Muscle of back (tissue), 11 donors: ENCODE results near the gene NOX5. TPM values are rescaled to one million over a fixed set of nuclear protein-coding genes. Genes with fewer than 3 reads are reported as not detected.

ENCODE experiments used
- DNase-seq, 3 donors: peaks; one replicate each; pipeline versions ENCODE4 v3.0.0 to v3.0.0-alpha.2; 2013
- polyA plus RNA-seq, 10 donors: library from polyadenylated mRNA; unstranded; fragments of 120-200 nt; gene quantifications; one replicate each; pipeline ENCODE4 v1.2.1, GENCODE V29; 2013; ENCODE audit not compliant: insufficient read length in 10 of 10

NOX5 gene
- polyA plus RNA-seq, 10 donors: 0.11 to 0.52 (median 0.24) TPM

- no peak for DNase-seq
Observed at GRCh38 chr15:69099941-69100340, 85.4 kb downstream of the NOX5 start.

DNA sequence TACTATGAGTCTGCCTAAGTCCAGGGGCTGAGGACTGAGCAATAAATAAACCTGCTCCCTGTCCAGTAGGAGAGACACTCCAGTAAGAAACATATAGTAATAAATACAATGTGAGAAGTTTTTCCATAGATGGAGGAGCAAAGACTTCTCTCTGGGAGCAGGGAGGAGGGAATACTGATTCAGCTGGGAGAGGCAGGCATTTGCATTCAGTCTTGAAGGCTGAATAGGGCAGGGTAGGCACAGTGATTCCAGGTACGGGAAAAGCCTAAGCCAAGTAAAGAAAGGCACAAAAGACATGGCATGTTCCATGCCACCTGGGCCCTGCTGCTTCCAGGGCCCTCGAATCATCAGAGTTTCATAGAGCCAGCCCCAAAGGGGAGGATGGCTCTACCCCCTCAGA lies 86.3 kb downstream of the NOX5 start:
- no peak for DNase-seq

DNA sequence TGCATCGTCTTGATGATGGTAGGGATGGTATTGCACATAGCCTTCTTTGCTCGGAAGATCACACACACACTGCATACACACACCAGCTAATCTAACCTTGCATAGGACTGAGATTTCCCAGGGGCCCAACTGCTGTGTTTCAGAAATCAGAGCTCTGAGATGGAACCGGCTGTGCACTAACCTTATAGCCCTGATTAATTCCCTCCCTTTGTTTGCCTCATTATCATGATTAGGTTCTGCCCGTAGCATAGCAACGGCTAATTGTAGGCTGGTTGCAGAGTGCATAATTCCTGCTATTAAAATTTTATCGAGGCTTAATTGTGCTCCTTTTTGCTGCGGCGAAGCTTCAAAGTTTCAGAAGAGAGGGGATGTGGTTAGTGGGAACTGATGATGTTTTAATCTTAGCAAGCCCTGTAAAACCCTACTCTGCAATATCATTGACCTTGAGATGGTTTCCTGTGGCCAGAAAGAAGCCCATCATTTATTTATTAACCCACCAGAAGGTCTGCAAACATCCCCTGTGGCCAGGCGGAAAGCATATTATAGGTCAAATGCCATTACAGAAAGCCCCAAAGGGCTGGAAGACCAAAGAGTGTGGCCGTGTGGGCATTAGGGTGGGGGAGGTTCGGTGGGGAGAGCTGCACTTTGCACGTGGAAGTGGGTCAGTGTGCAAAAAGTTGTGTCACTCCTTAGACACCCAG lies 89.7 kb downstream of the NOX5 start:
- DNase-seq: no peak

DNA sequence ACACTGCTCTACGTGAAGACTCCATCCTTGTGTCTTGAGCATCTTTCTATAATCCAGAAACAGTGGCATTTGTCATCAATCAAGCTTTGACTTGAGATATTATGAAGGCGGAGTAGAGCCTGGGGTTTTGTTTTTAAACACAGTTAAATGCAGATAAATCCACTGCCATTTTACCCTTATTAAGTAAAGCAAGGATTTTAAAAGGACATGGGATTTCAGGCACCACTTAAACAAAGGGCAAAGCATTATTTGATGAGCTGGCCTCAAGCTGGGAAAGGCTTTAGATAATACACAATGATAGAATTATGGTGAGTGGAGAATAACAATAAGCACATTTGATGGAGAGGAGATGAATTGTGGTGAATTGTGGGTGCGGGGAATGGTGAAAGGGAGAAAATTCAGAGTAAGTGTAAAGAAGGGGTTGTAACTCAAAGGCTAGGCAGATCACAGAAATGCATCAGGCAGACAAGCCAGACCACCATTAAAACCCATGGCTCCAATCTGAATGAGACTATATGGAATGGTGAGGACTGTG lies 91.0 kb downstream of the NOX5 start:
- no peak for DNase-seq

DNA sequence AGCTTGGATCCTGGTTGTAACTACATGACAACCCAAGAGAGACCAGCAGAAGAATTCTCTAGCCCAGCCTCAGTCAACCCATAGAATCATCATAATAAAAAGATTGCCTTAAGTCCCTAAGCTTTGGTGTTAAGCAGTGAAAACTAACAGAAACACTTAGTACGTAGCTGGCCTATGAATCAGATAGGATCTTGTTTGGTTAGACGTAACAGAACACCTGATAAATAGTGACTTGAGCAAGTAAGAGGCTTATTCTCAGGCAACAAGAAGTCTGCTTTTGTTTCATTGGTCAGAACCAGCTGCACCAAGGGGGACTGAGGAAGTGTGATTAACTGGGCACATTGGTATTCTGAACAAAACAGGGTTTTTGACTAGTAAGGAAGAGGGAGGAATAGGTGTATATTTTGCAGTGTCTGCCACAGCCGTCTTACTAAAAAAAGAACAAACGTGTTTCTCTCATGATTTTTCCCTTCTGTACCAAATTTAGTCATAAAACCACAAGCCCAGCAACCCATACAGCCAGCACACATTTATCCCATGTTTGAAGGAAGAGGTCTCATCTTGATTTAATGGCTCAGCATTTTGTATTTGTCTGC lies 92.6 kb downstream of the NOX5 start:
- no peak for DNase-seq

Other genes starting within 250 kb of the NOX5 start
- gene ANP32A, start 193.8 kb upstream of the NOX5 start, polyA plus RNA-seq: 100 to 1,000 TPM; 155 to 212 (median 171) TPM
- gene SPESP1, start 84.2 kb upstream of the NOX5 start, polyA plus RNA-seq: 1 to 10 TPM; 1.6 to 6.0 (median 2.6) TPM
- gene GLCE, start 145.9 kb downstream of the NOX5 start, polyA plus RNA-seq: 10 to 100 TPM; 30.0 to 44.4 (median 38.3) TPM